ENCODE measurements around the gene HOXA10.

DNA sequence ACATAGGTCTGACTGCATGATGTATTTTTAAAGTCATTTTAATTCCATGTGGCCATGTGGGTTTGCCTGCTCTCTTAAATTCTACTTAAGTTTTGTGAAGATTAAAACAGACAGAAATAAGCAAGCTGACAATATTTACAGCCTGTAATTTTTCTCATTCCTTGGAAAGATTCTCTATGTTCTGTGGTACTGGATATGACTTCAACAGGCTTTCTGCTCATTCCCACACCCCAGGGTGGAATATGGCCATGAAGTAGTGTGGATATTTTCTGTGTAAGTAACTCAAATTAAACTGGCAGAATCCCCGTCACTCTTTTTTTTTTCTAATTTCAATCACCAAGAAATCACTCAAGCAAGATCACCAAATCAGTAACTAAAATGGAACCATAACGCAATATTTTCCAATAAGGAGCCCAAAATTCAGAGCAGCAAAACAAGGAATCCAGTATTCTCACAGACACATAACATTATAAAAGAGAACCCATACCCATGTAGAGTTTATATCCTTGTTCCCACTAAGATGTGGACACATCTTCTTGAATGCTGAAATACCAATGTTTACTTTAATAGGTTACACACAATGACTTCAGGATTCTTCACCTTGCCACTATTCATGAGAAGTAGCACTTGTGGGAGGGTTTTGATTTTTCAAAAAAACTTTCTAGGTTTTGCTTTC lies 36.3 kb downstream of the HOXA10 start:
- no peak for TF ChIP-seq CTCF (conservative IDR thresholded peaks at IDR 0.05; ENCODE audit: low read depth, low read length)
- no peak for TF ChIP-seq EZH2 (IDR thresholded peaks at IDR 0.05; ENCODE audit: borderline replicate concordance, low read depth, low read length, poor library complexity, severe bottlenecking)
